NT2/D1 (cell line): ENCODE data around the gene RNF121.

ENCODE experiments used
- DNase-seq: peaks from one replicate; pipeline ENCODE4 v3.0.0-alpha.2; 2011; ENCODE audit warnings: low read depth, low spot score
- H3K27me3 ChIP-seq: 2 replicates; pipeline ENCODE4 v1.6.0; 2011; ENCODE audit warnings: mild to moderate bottlenecking; ENCODE audit not compliant: insufficient read length, insufficient read depth
- H3K36me3 ChIP-seq: 2 replicates; pipeline ENCODE4 v1.6.1; 2011; ENCODE audit warnings: mild to moderate bottlenecking, low read length, mixed read lengths; ENCODE audit not compliant: insufficient read depth, insufficient read length
- H3K4me1 ChIP-seq: 2 replicates; pipeline ENCODE4 v1.5.1; 2011; ENCODE audit not compliant: insufficient read depth, insufficient read length
- H3K4me3 ChIP-seq: 2 replicates; pipeline ENCODE4 v1.5.1; 2011; ENCODE audit warnings: low read depth; ENCODE audit not compliant: insufficient read length
- H3K9ac ChIP-seq: 2 replicates; pipeline ENCODE4 v1.6.0; 2011; ENCODE audit warnings: low read depth; ENCODE audit not compliant: insufficient read length
- H3K9me3 ChIP-seq: 2 replicates; pipeline ENCODE4 v1.5.1; 2011; ENCODE audit warnings: mild to moderate bottlenecking, low read length; ENCODE audit not compliant: insufficient read depth
- SUZ12 ChIP-seq: IDR thresholded peaks from 2 replicates; pipeline ENCODE4 v1.6.1; 2011; ENCODE audit not compliant: insufficient read length, insufficient read depth; ENCODE audit errors: extremely low read depth
- YY1 ChIP-seq: IDR thresholded peaks from 2 replicates; pipeline ENCODE4 v1.6.1; 2011; ENCODE audit not compliant: insufficient read length, insufficient read depth
- ZNF274 ChIP-seq: IDR thresholded peaks from 2 replicates; pipeline ENCODE4 v1.6.1; 2011; ENCODE audit warnings: mild to moderate bottlenecking, low read depth, low read length

Gene RNF121

DNA sequence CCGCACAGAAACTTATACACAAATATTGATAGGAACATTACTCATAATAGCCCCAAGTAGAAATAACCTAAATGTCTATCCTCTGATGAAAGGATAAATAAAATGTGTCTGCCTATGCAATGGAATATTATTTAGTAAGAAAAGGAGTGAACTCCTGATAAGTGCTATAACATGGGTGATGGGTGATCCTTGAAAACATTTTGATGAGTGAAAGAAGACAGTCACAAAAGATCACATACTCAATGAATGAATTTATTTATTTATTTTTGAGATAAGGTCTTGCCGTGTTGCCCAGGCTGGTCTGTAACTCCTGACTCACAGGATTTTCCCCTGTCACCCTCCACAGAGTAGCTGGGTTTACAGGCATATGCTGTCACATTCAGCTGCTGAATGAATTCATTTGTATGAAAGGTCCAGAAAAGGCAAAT is 17.3 kb downstream of the RNF121 start:
- H3K9ac ChIP-seq = no peak overlapping the region
- no peaks in the 10 kb centered on the region for H3K4me1 ChIP-seq
- H3K36me3 ChIP-seq = no peaks in the 10 kb centered on the region
- no peak for TF ChIP-seq YY1
- TF ChIP-seq ZNF274 = no peak
- TF ChIP-seq SUZ12 = no peak
- no peaks in the 10 kb centered on the region for H3K27me3 ChIP-seq
- no peak overlapping the region for H3K4me3 ChIP-seq
- DNase-seq = no peak
- H3K9me3 ChIP-seq = no peaks in the 10 kb centered on the region

DNA sequence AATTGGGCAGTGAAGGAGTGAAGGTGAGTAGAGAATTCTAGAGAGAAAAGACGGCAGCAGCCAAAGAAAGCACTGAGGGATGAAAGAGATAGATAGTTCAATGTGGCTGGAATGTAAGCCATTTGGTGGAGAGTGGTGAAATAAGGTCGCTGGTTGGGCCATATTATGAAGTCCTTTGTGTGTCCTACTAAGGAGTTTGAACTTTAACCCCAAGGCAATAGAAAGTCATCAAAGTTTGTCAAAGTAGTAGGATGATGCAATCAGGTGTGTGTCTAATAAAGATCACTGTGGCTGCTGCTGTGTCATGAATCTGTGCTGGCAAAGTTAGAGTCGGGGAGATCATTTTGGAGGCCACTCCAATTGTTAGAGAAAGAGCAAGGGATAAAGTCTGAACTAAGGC is 18.7 kb downstream of the RNF121 start:
- Histone ChIP-seq H3K27me3 (no peaks in the 10 kb centered on the region), H3K36me3 (no peaks in the 10 kb centered on the region), H3K9me3 (no peaks in the 10 kb centered on the region), H3K4me3 (no peak overlapping the region), H3K9ac (no peak overlapping the region), H3K4me1 (no peaks in the 10 kb centered on the region)
- TF ChIP-seq SUZ12 (no peak), ZNF274 (no peak), YY1 (no peak)
- no peak for DNase-seq

DNA sequence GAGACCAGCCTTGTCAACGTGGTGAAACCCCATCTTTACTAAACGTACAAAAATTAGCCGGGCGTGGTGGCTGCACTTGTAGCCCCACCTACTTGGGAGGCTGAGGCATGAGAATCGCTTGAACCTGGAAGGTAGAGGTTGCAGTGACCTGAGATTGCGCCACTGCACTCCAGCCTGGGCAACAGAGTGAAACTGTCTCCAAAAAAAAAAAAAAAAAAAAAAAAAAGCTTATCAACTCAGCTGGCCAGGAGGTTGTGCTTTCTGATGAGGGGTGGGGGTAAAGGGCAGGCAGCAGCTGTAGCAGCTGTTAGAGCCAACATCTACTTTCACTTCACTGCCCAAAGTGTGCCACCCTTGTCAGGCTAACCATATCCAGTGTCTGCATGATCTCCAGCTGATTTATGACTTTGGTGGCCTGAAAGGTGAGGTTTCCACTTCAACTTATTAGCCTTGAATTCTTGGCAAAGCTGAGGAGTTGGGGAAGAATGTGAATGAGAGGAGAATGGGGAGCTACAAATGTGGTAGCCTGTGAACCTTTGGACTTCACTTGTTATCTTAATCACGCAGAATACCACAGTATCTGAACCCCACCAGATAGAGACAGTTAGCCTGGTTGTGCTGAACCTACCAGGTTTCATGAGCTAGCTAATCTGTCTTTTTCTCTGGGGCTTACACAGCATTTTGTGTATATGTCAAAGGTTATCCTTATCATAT is 19.6 kb downstream of the RNF121 start:
- Histone ChIP-seq H3K9ac (no peak overlapping the region), H3K27me3 (no peaks in the 10 kb centered on the region), H3K9me3 (no peaks in the 10 kb centered on the region), H3K36me3 (no peaks in the 10 kb centered on the region), H3K4me1 (no peaks in the 10 kb centered on the region), H3K4me3 (no peak overlapping the region)
- TF ChIP-seq ZNF274 (no peak), SUZ12 (no peak), YY1 (no peak)
- DNase-seq = no peak

DNA sequence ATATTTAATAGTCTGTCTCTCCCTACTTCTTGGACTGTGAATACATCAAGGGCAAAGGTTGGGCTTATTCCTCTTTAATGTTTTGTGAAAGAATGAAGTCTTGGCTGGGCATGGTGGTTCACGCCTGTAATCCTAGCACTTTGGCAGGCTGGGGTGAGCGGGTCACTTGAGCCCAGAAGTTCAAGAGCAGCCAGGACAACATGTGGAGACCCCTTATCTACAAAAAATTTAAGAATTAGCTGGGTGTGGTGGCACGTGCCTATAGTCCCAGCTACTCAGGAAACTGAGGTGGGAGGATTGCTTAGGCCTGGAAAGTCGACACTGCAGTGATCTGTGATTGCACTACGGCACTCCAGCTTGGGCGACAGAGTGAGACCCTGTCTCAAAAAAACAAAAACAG is 20.2 kb downstream of the RNF121 start:
- H3K4me3 ChIP-seq = no peak overlapping the region
- H3K27me3 ChIP-seq = no peaks in the 10 kb centered on the region
- no peak for DNase-seq
- H3K36me3 ChIP-seq = no peaks in the 10 kb centered on the region
- no peaks in the 10 kb centered on the region for H3K9me3 ChIP-seq
- H3K9ac ChIP-seq = no peak overlapping the region
- no peak for TF ChIP-seq YY1
- no peak for TF ChIP-seq SUZ12
- TF ChIP-seq ZNF274 = no peak
- no peaks in the 10 kb centered on the region for H3K4me1 ChIP-seq

DNA sequence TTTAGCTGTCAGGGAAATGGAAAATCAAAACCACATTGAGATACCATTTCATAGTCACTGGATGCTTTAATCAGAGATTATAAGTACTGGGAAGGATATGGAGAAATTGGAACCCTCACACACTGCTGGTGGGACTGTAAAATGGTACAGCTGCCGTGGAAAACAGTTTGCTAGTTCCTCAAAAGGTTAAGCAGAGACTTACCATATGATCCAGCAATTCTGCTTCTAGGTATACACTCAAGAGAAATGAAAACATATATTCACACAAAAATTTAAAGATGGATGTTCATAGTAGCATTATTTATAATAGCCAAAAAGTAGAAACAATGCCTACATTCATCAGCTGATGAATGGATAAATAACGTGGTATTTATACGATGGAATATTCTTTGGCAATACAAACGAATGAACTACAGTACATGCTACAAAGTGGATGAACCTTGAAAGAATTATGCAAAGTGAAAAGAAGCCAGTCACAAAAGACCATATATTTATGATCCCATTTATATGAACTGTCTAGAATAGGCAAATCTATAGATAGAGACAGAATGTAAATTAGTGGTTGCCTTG is 23.0 kb downstream of the RNF121 start:
- Histone ChIP-seq H3K9me3 (no peaks in the 10 kb centered on the region), H3K9ac (no peak overlapping the region), H3K4me3 (no peak overlapping the region), H3K27me3 (no peaks in the 10 kb centered on the region), H3K4me1 (no peaks in the 10 kb centered on the region), H3K36me3 (no peaks in the 10 kb centered on the region)
- DNase-seq = no peak
- TF ChIP-seq ZNF274 (no peak), SUZ12 (no peak), YY1 (no peak)

DNA sequence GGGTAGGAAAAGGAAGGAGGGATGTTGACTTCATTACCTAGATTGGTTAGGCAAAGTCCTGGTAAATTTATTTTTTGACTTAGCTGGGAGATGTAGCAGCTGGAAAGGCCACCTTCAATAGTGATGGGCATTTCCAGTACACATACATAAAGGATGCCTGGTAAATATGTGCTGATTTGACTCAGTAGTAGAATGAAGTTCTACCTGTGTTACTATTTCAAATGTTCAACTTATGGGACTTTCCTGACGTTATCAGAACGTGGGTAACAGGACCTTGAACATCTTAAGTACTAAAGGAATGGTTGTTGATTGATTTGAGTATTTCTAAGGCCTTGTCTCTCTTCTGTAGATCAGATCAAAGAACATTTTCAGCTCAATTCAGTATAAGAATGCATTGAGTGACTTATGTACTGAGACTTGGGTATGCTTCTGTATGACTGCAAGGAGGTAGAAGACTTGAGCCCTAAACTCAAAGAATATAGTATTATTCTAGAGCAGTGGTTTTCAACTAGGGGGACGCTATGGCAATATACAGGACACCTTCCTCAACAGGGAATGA is 27.1 kb downstream of the RNF121 start:
- H3K4me1 ChIP-seq = no peaks in the 10 kb centered on the region

DNA sequence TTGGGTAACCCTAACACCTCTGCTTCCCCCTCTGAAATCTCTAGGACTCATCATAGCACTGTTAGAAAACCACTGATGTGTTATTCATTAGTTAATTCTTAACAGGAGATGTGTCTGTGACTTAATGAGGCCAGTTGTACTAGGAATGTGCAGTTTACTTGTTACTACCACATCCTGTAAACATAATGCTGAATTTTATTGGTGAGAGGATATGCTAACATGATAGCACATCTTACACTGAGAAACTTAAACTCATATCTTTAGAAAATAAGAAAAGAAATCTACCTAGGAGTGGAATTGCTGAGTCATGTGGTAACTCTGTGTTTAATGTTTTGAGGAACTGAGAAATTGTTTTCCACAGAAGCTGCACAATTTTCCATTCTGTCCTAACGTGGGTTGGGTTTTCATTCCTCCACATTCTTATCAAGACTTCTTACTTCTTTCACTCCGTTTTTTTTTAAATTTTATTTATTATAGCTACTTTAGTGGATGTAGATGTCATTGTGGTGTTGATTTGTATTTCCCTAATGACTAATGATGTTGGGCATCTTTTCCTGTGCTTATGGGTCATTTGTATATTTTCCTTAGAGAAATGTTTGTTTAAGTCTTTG is 33.7 kb downstream of the RNF121 start:
- DNase-seq = no peak
- Histone ChIP-seq H3K4me3 (no peak overlapping the region), H3K4me1 (no peaks in the 10 kb centered on the region), H3K9me3 (no peaks in the 10 kb centered on the region), H3K36me3 (peaks cover 20% of the 10 kb centered on the region), H3K9ac (no peak overlapping the region), H3K27me3 (no peaks in the 10 kb centered on the region)
- no peak for TF ChIP-seq YY1
- TF ChIP-seq SUZ12 = no peak

More for the DNA sequence above, 27.1 kb downstream of the RNF121 start:
- H3K27me3 ChIP-seq = no peaks in the 10 kb centered on the region
- H3K9ac ChIP-seq = no peak overlapping the region
- DNase-seq = no peak
- H3K9me3 ChIP-seq = no peaks in the 10 kb centered on the region
- TF ChIP-seq YY1 (no peak), ZNF274 (no peak), SUZ12 (no peak)
- no peak overlapping the region for H3K4me3 ChIP-seq
- H3K36me3 ChIP-seq = peaks cover 14% of the 10 kb centered on the region
